Measurements from ENCODE around the gene BCL10. TPM values are rescaled to one million over a fixed set of nuclear protein-coding genes. Genes with fewer than 3 reads are reported as not detected.

BCL10 gene
- total RNA-seq, 1 experiment from 2014 or later: 12.0 TPM

- DNase-seq (ENCODE audit: low read depth, low spot score): no peak
- in situ Hi-C loops (cut with HindIII; ENCODE audit: low pct_unique_long_range_greater_than_20kb, low sequenced_read_pairs): no loop called here
These were observed 32.0 kb downstream of the BCL10 start for GRCh38 chr1:85244271-85245061.

- in situ Hi-C loops (cut with HindIII; ENCODE audit: low pct_unique_long_range_greater_than_20kb, low sequenced_read_pairs): no loop called here
- no peak for DNase-seq (ENCODE audit: low read depth, low spot score)
These were observed 33.1 kb downstream of the BCL10 start for GRCh38 chr1:85243372-85243771.

- no peak for DNase-seq (ENCODE audit: low read depth, low spot score)
- in situ Hi-C loops (cut with HindIII; ENCODE audit: low pct_unique_long_range_greater_than_20kb, low sequenced_read_pairs): no loop called here
These were observed 35.8 kb downstream of the BCL10 start for GRCh38 chr1:85240643-85241042.

GRCh38 chr1:85240174-85240601, 36.2 kb downstream of the BCL10 start:
- in situ Hi-C loops (cut with HindIII; ENCODE audit: low pct_unique_long_range_greater_than_20kb, low sequenced_read_pairs): no loop called here
- peak; percentile 33 for DNase-seq (ENCODE audit: low read depth, low spot score)

GRCh38 chr1:85237613-85238012, 38.8 kb downstream of the BCL10 start:
- in situ Hi-C loops (cut with HindIII; ENCODE audit: low pct_unique_long_range_greater_than_20kb, low sequenced_read_pairs): no loop called here
- no peak for DNase-seq (ENCODE audit: low read depth, low spot score)

- DNase-seq (ENCODE audit: low read depth, low spot score): peak; percentile 38
- in situ Hi-C loops (cut with HindIII; ENCODE audit: low pct_unique_long_range_greater_than_20kb, low sequenced_read_pairs): no loop called here
These were observed 46.0 kb downstream of the BCL10 start for GRCh38 chr1:85230305-85230977.

- DNase-seq (ENCODE audit: low read depth, low spot score): peak; percentile 13
- in situ Hi-C loops (cut with HindIII; ENCODE audit: low pct_unique_long_range_greater_than_20kb, low sequenced_read_pairs): no loop called here
These were observed 46.8 kb downstream of the BCL10 start for GRCh38 chr1:85229574-85230097.

GRCh38 chr1:85228972-85229371, 47.5 kb downstream of the BCL10 start:
- no peak for DNase-seq (ENCODE audit: low read depth, low spot score)
- in situ Hi-C loops (cut with HindIII; ENCODE audit: low pct_unique_long_range_greater_than_20kb, low sequenced_read_pairs): no loop called here

GRCh38 chr1:85225624-85226380, 50.6 kb downstream of the BCL10 start:
- DNase-seq (ENCODE audit: low read depth, low spot score): no peak
- in situ Hi-C loops (cut with HindIII; ENCODE audit: low pct_unique_long_range_greater_than_20kb, low sequenced_read_pairs): no loop called here

GRCh38 chr1:85224734-85225623, 51.5 kb downstream of the BCL10 start:
- no peak for DNase-seq (ENCODE audit: low read depth, low spot score)
- in situ Hi-C loops (cut with HindIII; ENCODE audit: low pct_unique_long_range_greater_than_20kb, low sequenced_read_pairs): no loop called here

- no peak for DNase-seq (ENCODE audit: low read depth, low spot score)
- in situ Hi-C loops (cut with HindIII; ENCODE audit: low pct_unique_long_range_greater_than_20kb, low sequenced_read_pairs): no loop called here
These were observed 52.1 kb downstream of the BCL10 start for GRCh38 chr1:85224295-85224694.

GRCh38 chr1:85223334-85223733, 53.1 kb downstream of the BCL10 start:
- in situ Hi-C loops (cut with HindIII; ENCODE audit: low pct_unique_long_range_greater_than_20kb, low sequenced_read_pairs): no loop called here
- DNase-seq (ENCODE audit: low read depth, low spot score): no peak

GRCh38 chr1:85220756-85221201, 55.7 kb downstream of the BCL10 start:
- DNase-seq (ENCODE audit: low read depth, low spot score): no peak
- in situ Hi-C loops (cut with HindIII; ENCODE audit: low pct_unique_long_range_greater_than_20kb, low sequenced_read_pairs): no loop called here

GRCh38 chr1:85219853-85220610, 56.4 kb downstream of the BCL10 start:
- in situ Hi-C loops (cut with HindIII; ENCODE audit: low pct_unique_long_range_greater_than_20kb, low sequenced_read_pairs): no loop called here
- DNase-seq (ENCODE audit: low read depth, low spot score): no peak

GRCh38 chr1:85216697-85217096, 59.7 kb downstream of the BCL10 start:
- in situ Hi-C loops (cut with HindIII; ENCODE audit: low pct_unique_long_range_greater_than_20kb, low sequenced_read_pairs): no loop called here
- DNase-seq (ENCODE audit: low read depth, low spot score): no peak
